Activated CD8-positive, alpha-beta T cell treated with anti-CD3 and anti-CD28 coated beads for 36 hours (primary cell): ENCODE data around the gene NUDCD3. TPM values are rescaled to one million over a fixed set of nuclear protein-coding genes. Genes with fewer than 3 reads are reported as not detected.

Source experiments
- ATAC-seq: fragments of 200-7000 bp; cut with Tn5 transposase; one replicate; pipeline ENCODE4 v1.10.0; 2021; ENCODE audit warnings: mild to moderate bottlenecking, moderate library complexity
- CTCF ChIA-PET: fragments of 350-600 bp; sonication (Branson Sonifier 250); formaldehyde crosslinking; loops from one replicate; lab custom pipeline; 2021; ENCODE audit warnings: antibody characterized with exemption; lab: Charles Lee
- POLR2A ChIA-PET: fragments of 350-600 bp; sonication (Branson Sonifier 250); formaldehyde crosslinking; loops from one replicate; lab custom pipeline; 2021; ENCODE audit warnings: antibody characterized with exemption; lab: Charles Lee
- DNase-seq: peaks from one replicate; pipeline ENCODE4 v3.0.0-alpha.2; 2020
- H3K27ac Mint-ChIP-seq: one replicate; pipeline ENCODE4 v1.8.0; 2021; ENCODE audit warnings: mild to moderate bottlenecking, mixed read lengths
- H3K27me3 Mint-ChIP-seq: one replicate; pipeline ENCODE4 v1.8.0; 2021; ENCODE audit warnings: mixed read lengths
- H3K36me3 Mint-ChIP-seq: one replicate; pipeline ENCODE4 v1.8.0; 2021; ENCODE audit warnings: low read depth, mixed read lengths
- H3K4me1 Mint-ChIP-seq: one replicate; pipeline ENCODE4 v1.8.0; 2021; ENCODE audit warnings: low read depth, mixed read lengths
- H3K4me3 Mint-ChIP-seq: one replicate; pipeline ENCODE4 v1.8.0; 2021; ENCODE audit warnings: mild to moderate bottlenecking, moderate library complexity, mixed read lengths
- H3K9me3 Mint-ChIP-seq: one replicate; pipeline ENCODE4 v1.8.0; 2021; ENCODE audit warnings: mixed read lengths
- CTCF ChIP-seq: fragments of 200-600 bp; IDR thresholded peaks from one replicate; pipeline ENCODE4 v1.8.0; 2022; ENCODE audit warnings: antibody characterized with exemption, mild to moderate bottlenecking
- intact Hi-C: fragments of 100-400 bp; cut with micrococcal nuclease; formaldehyde crosslinking; loops from one replicate; pipeline ENCODE4 v1.10.0; 2022
- total RNA-seq, 2 experiments: library from RNA; stranded (reverse); gene quantifications; one replicate each; pipeline ENCODE4 v1.2.3, GENCODE V29; 2021

Gene NUDCD3
- total RNA-seq, 2 experiments from 2014 or later: 102 to 107 TPM

- peaks cover 14% of the 10 kb centered on the region for H3K27me3 Mint-ChIP-seq
- ATAC-seq (no peak), DNase-seq (no peak)
- ChIA-PET CTCF (interaction anchor here (1.2 to 1.3 kb wide), 2 partner anchors 9 to 19 kb away, joined by 3 to 5 read pairs; no protein-coding TSS in a partner anchor), POLR2A (no interaction called here)
- no peaks in the 10 kb centered on the region for H3K4me1 Mint-ChIP-seq
- no peaks in the 10 kb centered on the region for H3K9me3 Mint-ChIP-seq
- no peaks in the 10 kb centered on the region for H3K36me3 Mint-ChIP-seq
- H3K27ac Mint-ChIP-seq: no peak overlapping the region
- TF ChIP-seq CTCF: no peak
- no peak overlapping the region for H3K4me3 Mint-ChIP-seq
- intact Hi-C loops: no loop called here
Measured at GRCh38 chr7:44366986-44367385, 123.5 kb downstream of the NUDCD3 start.

GRCh38 chr7:44353668-44354067 lies 136.8 kb downstream of the NUDCD3 start:
- Mint-ChIP-seq H3K4me1 (no peaks in the 10 kb centered on the region), H3K36me3 (no peaks in the 10 kb centered on the region), H3K27ac (no peak overlapping the region), H3K4me3 (no peak overlapping the region), H3K27me3 (peaks cover 33% of the 10 kb centered on the region), H3K9me3 (peaks cover 13% of the 10 kb centered on the region)
- intact Hi-C loops: loop anchor here (5.0 kb wide), 1 partner anchor 124 kb away; no protein-coding TSS in a partner anchor
- POLR2A ChIA-PET: no interaction called here
- DNase-seq (no peak), ATAC-seq (no peak)
- TF ChIP-seq CTCF: no peak
- CTCF ChIA-PET: no interaction called here

DNA sequence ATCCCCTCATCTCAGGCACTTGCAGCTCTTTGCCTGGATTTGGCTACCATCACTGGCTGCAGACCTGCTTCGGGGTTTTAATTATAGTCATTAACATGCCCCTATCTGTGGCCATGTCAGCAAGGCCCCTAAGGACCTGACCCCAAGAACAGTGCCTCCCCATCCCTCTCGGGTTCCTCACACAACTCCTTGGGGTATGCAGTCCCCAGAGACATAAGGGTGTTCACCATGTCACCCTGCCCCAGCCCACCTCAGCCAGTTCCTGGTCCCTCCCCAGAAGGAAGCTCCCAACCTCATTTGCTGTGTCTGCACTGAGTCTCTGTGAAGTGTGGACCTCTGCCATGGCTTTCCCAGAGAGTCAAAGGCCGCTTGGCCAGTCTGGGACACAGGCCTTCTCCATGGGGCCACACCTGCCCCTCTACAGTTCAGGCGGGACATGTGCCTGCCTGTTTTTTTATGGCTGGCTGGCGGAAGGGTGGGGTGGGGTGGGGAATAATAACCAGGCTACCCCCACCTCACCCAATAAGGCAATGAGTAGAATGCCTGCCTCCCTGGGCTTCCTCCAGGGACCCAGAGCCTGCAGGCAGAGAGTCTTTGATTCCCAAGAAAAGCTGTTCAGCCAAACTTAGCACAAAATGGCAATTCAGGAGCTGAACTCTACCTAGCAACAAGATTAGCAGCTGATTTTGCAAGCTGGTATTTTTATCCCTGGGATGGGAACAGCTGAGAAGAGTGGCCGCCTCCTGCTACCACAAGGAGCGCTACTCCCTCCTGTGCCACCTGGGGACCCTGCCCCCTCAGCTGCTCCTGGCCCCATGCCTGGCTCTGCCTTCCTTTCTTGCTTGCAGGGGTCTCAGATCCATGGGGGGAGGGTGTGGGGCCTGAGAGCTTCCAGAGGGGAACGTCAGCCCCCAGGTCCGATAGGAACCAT lies 141.3 kb downstream of the NUDCD3 start:
- H3K9me3 Mint-ChIP-seq: peaks cover 12% of the 10 kb centered on the region
- ATAC-seq: no peak
- ChIA-PET CTCF (interaction anchor here (0.6 to 3.3 kb wide), 16 partner anchors 8 to 224 kb away, joined by 3 to 14 read pairs (median 3); no protein-coding TSS in a partner anchor), POLR2A (no interaction called here)
- no peak overlapping the region for H3K27ac Mint-ChIP-seq
- no peaks in the 10 kb centered on the region for H3K36me3 Mint-ChIP-seq
- no peak for DNase-seq
- no peaks in the 10 kb centered on the region for H3K4me1 Mint-ChIP-seq
- intact Hi-C loops: no loop called here
- peaks cover 15% of the 10 kb centered on the region for H3K27me3 Mint-ChIP-seq
- no peak overlapping the region for H3K4me3 Mint-ChIP-seq
- no peak for TF ChIP-seq CTCF

- H3K27me3 Mint-ChIP-seq: peaks cover 12% of the 10 kb centered on the region
- H3K4me1 Mint-ChIP-seq: no peaks in the 10 kb centered on the region
- no peak overlapping the region for H3K27ac Mint-ChIP-seq
- H3K4me3 Mint-ChIP-seq: no peak overlapping the region
- DNase-seq: peak; percentile 45
- ChIA-PET CTCF (interaction anchor here (0.6 to 3.3 kb wide), 11 partner anchors 8 to 224 kb away, joined by 3 to 14 read pairs (median 4); no protein-coding TSS in a partner anchor), POLR2A (no interaction called here)
- peak; percentile 53 for ATAC-seq
- peak; percentile 38 for TF ChIP-seq CTCF
- H3K9me3 Mint-ChIP-seq: peaks cover 8% of the 10 kb centered on the region
- intact Hi-C loops: no loop called here
- H3K36me3 Mint-ChIP-seq: no peaks in the 10 kb centered on the region
Measured at GRCh38 chr7:44348300-44348699, 142.2 kb downstream of the NUDCD3 start.
